BLaER1 treated with 17β-estradiol and CSF1 and Interleukin-3, amounts not matched to agents 10 nM and 100 nM (cell line): ENCODE data around the gene PAPPA.

Experiments used
- H3K27ac ChIP-seq, 11 experiments: shearing (Covaris generic); formaldehyde crosslinking; 2 replicates each; pipeline ENCODE4 v1.8.1; 2022
- H3K27me3 ChIP-seq, 11 experiments: shearing (Covaris generic); formaldehyde crosslinking; 2 replicates each; pipeline ENCODE4 v1.8.1; 2022
- H3K36me3 ChIP-seq, 11 experiments: shearing (Covaris generic); formaldehyde crosslinking; 2 replicates each; pipeline ENCODE4 v1.8.1; 2022
- H3K4me1 ChIP-seq, 10 experiments: shearing (Covaris generic); formaldehyde crosslinking; 2 replicates each; pipeline ENCODE4 v1.8.1; 2022
- H3K4me2 ChIP-seq, 11 experiments: shearing (Covaris generic); formaldehyde crosslinking; 2 replicates each; pipeline ENCODE4 v1.8.1; 2022
- H3K4me3 ChIP-seq, 10 experiments: shearing (Covaris generic); formaldehyde crosslinking; 2 replicates each; pipeline ENCODE4 v1.8.1; 2022
- H3K9ac ChIP-seq, 11 experiments: shearing (Covaris generic); formaldehyde crosslinking; 2 replicates each; pipeline ENCODE4 v1.8.1; 2022
- H3K9me3 ChIP-seq, 11 experiments: shearing (Covaris generic); formaldehyde crosslinking; replicated peaks in 1 of 11; 2 replicates each; pipeline ENCODE4 v1.8.1; 2022
- H4K20me1 ChIP-seq, 11 experiments: shearing (Covaris generic); formaldehyde crosslinking; 2 replicates each; pipeline ENCODE4 v1.8.1; 2022
- Cebpa-rat ChIP-seq, 11 experiments: shearing (Covaris generic); IDR thresholded peaks; 2 replicates each; pipeline ENCODE4 v1.8.1; 2022

Gene PAPPA

DNA sequence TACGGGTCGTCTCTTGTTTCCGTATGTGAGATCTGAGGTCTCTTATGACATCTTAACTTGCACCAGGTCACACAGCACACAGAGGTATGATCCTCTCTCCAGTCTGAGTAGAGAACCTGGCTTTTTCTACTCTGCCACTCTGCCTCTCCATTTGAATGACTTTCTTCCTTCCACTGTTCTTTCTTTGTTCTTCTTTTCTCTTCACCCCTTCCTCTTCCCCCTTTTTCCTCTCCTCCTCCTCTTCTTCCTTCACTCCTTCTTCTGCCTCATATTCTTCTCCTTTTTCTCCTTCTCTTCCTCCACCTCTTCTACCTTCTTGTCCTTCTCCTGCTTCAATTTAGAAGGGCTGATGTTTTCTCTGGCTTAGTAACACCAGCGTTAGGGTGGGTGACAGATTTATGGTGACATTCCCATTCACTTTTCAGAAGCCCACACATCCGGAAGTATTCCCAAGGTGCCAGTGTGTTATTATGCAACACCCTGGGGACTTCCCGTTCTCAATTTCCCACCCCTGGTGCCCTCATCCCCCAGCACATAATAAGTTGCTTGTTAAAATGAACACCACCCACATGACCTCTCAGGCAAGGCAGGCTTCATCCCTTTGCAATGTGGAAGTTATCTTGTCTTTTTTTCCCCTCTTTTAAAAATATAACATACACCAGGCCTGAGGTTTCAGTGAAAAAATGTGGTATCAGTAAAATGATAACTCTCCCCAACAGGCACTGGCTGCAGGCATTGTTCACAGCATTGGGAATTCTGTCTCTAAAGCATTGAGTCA is 122.0 kb downstream of the PAPPA start:
- no peaks in the 10 kb centered on the region for H3K27me3 ChIP-seq
- H3K36me3 ChIP-seq: no peaks in the 10 kb centered on the region
- no peaks in the 10 kb centered on the region for H4K20me1 ChIP-seq
- peak overlapping the region in 7 of 11 experiments; percentile 21 to 51 (median 33); a peak in 9 of 22 replicates for H3K4me2 ChIP-seq
- peaks cover 0 to 13% (median 7%) of the 10 kb centered on the region in 10 experiments; a peak in 9 of 20 replicates for H3K4me1 ChIP-seq
- no peak overlapping the region for H3K9ac ChIP-seq
- no peak overlapping the region for H3K4me3 ChIP-seq
- H3K27ac ChIP-seq: no peak overlapping the region
- no peak for TF ChIP-seq Cebpa-rat (IDR thresholded peaks at IDR 0.05)
- H3K9me3 ChIP-seq: no peaks in the 10 kb centered on the region

DNA sequence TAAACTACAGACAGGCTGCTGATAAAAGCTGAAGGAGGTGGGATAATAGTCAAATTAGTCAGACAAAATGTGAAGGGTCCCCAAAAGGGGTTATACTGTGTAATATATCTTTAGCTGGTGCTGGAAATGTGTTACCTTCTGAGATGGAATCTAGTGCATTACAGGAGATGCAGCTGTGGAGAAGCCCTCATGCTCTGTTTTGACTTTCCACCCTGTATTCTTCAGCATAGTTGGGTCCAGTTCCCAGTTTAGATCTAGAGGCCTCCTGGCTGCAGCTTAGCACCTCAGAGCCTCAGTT is 122.6 kb downstream of the PAPPA start:
- TF ChIP-seq Cebpa-rat (IDR thresholded peaks at IDR 0.05): no peak

DNA sequence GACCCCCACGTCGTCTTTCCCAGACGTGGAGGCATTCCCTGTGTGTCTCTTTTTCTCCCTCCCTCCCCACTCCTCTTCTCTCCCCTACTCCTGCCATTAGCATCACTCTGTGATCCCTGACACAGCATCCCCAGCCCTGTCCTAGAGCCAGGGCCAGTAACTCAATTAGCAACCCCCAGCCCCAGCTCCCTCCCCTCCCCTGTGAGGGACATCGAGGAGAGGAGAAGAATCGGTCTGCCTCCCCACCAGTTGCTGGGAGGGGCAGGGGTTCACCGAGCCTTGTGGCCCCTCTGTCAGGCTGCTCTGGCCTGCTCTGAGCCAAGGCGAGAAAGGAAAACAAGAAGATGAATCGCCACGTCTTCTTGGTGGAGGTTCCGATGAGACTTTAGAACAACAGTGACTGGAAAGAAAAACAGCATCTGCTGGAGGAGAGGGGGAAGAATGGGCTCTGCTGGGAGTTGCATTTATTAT is 123.1 kb downstream of the PAPPA start:
- Histone ChIP-seq H3K4me2 (no peak overlapping the region), H3K36me3 (no peaks in the 10 kb centered on the region), H3K9me3 (no peaks in the 10 kb centered on the region), H4K20me1 (no peaks in the 10 kb centered on the region), H3K27me3 (no peaks in the 10 kb centered on the region), H3K27ac (no peak overlapping the region), H3K4me1 (peaks cover 0 to 13% (median 7%) of the 10 kb centered on the region in 10 experiments; a peak in 9 of 20 replicates), H3K4me3 (no peak overlapping the region), H3K9ac (no peak overlapping the region)
- no peak for TF ChIP-seq Cebpa-rat (IDR thresholded peaks at IDR 0.05)

More for the DNA sequence above, 122.6 kb downstream of the PAPPA start:
- Histone ChIP-seq H3K4me1 (peaks cover 0 to 13% (median 7%) of the 10 kb centered on the region in 10 experiments; a peak in 9 of 20 replicates), H3K27ac (no peak overlapping the region), H3K4me2 (peak overlapping the region in 1 of 11 experiments; percentile 50; a peak in 1 of 22 replicates), H4K20me1 (no peaks in the 10 kb centered on the region), H3K36me3 (no peaks in the 10 kb centered on the region), H3K9me3 (no peaks in the 10 kb centered on the region), H3K4me3 (no peak overlapping the region), H3K9ac (no peak overlapping the region), H3K27me3 (no peaks in the 10 kb centered on the region)

DNA sequence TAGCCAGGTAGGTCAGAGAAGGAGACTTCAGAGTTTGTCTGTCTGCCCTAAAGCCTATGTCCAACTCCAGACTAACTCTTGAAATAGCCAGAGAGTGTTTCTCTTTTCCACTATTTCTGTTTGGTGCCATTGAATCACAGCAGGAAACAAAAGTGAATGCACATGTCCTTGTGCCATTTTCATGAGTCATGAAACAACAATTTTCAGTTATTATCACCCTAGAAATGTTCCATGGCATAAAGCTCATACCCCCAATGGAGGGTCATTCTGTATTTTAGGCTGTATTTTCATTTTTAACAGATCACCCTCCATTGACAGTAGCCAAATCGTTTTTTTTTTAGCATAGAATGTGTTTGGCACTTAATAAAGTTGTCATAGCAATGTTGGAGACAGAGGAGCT is 124.7 kb downstream of the PAPPA start:
- H3K4me1 ChIP-seq: peaks cover 0 to 13% (median 7%) of the 10 kb centered on the region in 10 experiments; a peak in 9 of 20 replicates
- H3K9me3 ChIP-seq: no peaks in the 10 kb centered on the region
- H3K9ac ChIP-seq: no peak overlapping the region
- H3K4me3 ChIP-seq: no peak overlapping the region
- H3K36me3 ChIP-seq: no peaks in the 10 kb centered on the region
- no peaks in the 10 kb centered on the region for H3K27me3 ChIP-seq
- H3K4me2 ChIP-seq: no peak overlapping the region
- no peak overlapping the region for H3K27ac ChIP-seq
- no peaks in the 10 kb centered on the region for H4K20me1 ChIP-seq
- no peak for TF ChIP-seq Cebpa-rat (IDR thresholded peaks at IDR 0.05)

DNA sequence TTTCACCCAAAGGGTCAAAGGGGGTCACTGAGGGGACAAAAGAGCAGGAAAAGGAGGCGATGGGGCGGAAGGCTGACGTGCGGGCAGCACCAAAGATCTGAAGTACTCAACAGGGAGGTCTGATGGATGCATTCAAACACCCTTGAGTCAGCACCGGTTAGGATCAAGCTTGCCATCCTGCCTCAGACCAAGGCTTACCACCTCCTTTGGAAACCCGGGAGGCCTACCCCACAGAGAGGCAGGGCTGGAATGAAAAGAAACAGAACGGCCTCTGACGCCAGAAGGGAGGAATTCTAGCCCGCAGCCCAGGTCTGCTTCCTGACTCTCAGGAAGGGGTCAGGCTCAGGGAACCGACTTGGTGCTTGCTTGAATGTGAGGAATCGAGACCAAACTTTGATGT is 125.6 kb downstream of the PAPPA start:
- no peak overlapping the region for H3K9ac ChIP-seq
- no peaks in the 10 kb centered on the region for H3K36me3 ChIP-seq
- no peak overlapping the region for H3K27ac ChIP-seq
- TF ChIP-seq Cebpa-rat (IDR thresholded peaks at IDR 0.05): no peak
- H4K20me1 ChIP-seq: no peaks in the 10 kb centered on the region
- no peaks in the 10 kb centered on the region for H3K9me3 ChIP-seq
- H3K27me3 ChIP-seq: no peaks in the 10 kb centered on the region
- H3K4me1 ChIP-seq: peaks cover 0 to 13% (median 7%) of the 10 kb centered on the region in 10 experiments; a peak in 9 of 20 replicates
- H3K4me3 ChIP-seq: no peak overlapping the region
- no peak overlapping the region for H3K4me2 ChIP-seq

DNA sequence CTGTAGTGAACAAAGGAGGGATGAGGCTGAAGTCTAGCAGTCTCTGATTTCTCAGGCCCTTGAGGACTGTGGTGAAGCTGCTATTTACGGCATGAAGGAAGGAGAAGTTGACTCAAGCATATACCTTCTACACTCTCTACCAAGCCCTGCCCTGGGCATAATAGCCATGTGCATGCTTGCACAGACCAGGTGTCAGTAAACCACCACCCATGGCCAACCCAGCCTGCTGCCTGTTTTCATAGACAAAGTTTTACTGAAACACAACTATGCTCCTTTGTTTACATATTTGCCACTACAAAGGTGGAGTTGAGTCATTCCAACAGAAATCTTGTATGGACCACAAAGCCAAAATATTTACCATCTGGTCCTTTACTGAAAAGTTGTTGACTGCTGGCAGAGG is 126.9 kb downstream of the PAPPA start:
- no peak overlapping the region for H3K4me3 ChIP-seq
- no peaks in the 10 kb centered on the region for H3K27me3 ChIP-seq
- H3K9ac ChIP-seq: no peak overlapping the region
- no peaks in the 10 kb centered on the region for H3K36me3 ChIP-seq
- no peaks in the 10 kb centered on the region for H4K20me1 ChIP-seq
- no peak for TF ChIP-seq Cebpa-rat (IDR thresholded peaks at IDR 0.05)
- H3K27ac ChIP-seq: no peak overlapping the region
- H3K4me2 ChIP-seq: no peak overlapping the region
- peaks cover 0 to 5% (median 4%) of the 10 kb centered on the region in 10 experiments; a peak in 9 of 20 replicates for H3K4me1 ChIP-seq
- H3K9me3 ChIP-seq: no peaks in the 10 kb centered on the region

DNA sequence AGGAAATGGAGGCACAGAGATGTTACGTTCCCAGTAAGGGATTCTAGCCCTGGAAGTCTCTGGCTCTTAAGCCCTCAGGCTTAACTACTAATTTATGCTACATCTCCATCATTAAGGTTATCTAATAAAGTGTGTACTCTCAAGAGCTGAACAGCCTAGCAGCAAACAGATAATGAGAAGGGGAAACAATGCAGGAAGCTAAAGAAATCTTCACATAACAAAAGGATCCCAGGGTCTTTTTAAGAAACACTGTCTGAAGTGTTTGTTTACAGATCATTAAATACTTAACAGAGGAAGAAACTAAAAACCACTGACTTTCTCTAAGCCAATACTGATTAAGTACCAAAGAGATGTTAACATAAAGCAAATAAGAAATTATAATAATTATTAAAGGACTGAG is 129.0 kb downstream of the PAPPA start:
- no peak for TF ChIP-seq Cebpa-rat (IDR thresholded peaks at IDR 0.05)
- H3K36me3 ChIP-seq: no peaks in the 10 kb centered on the region
- no peaks in the 10 kb centered on the region for H3K4me1 ChIP-seq
- H3K9me3 ChIP-seq: no peaks in the 10 kb centered on the region
- H3K27me3 ChIP-seq: no peaks in the 10 kb centered on the region
- H3K4me3 ChIP-seq: no peak overlapping the region
- H3K4me2 ChIP-seq: no peak overlapping the region
- no peaks in the 10 kb centered on the region for H4K20me1 ChIP-seq
- H3K9ac ChIP-seq: no peak overlapping the region
- H3K27ac ChIP-seq: no peak overlapping the region

DNA sequence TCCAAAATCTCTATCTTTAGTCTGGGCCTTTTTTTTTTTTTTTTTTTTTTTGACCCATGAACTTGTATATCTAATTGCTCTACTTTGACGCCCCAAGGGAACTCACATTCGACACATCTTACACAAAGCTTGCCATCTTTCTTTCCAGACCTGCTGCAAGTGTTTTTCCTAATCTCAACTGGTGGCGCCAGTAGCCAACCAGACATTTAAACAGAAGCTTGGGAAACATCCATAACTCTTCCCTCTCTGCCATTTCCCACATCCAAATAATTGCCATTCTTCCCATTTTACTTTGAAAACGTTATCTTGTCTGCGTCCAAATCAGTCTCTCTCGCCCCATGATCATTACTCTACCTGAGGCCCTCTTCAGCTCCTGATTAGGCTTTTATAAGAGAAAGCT is 130.9 kb downstream of the PAPPA start:
- TF ChIP-seq Cebpa-rat (IDR thresholded peaks at IDR 0.05): no peak
- no peaks in the 10 kb centered on the region for H3K27me3 ChIP-seq
- no peaks in the 10 kb centered on the region for H4K20me1 ChIP-seq
- H3K4me2 ChIP-seq: no peak overlapping the region
- no peak overlapping the region for H3K27ac ChIP-seq
- no peaks in the 10 kb centered on the region for H3K36me3 ChIP-seq
- H3K4me3 ChIP-seq: no peak overlapping the region
- H3K9ac ChIP-seq: no peak overlapping the region
- H3K9me3 ChIP-seq: no peaks in the 10 kb centered on the region
- no peaks in the 10 kb centered on the region for H3K4me1 ChIP-seq

DNA sequence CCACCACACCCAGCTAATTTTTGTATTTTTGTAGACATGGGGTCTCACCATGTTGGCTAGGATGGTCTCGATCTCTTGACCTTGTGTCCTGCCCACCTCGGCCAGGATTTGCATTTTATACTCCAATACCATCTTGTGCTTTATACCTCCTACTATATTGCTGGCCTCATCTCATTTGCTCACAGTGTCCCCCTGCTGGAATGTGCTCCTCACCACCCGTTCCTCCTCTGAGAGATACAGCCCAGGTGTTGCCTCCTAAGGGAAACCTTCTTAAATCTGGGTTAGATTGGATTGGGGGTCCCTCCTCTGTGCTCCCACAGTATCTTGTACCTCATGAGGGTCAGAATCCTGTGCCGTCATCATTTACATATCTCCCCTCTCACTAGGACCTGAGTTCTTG is 131.7 kb downstream of the PAPPA start:
- H3K9ac ChIP-seq: no peak overlapping the region
- no peak overlapping the region for H3K4me3 ChIP-seq
- no peak for TF ChIP-seq Cebpa-rat (IDR thresholded peaks at IDR 0.05)
- no peaks in the 10 kb centered on the region for H3K9me3 ChIP-seq
- H3K27me3 ChIP-seq: no peaks in the 10 kb centered on the region
- H3K27ac ChIP-seq: no peak overlapping the region
- H3K36me3 ChIP-seq: no peaks in the 10 kb centered on the region
- no peaks in the 10 kb centered on the region for H3K4me1 ChIP-seq
- H3K4me2 ChIP-seq: no peak overlapping the region
- no peaks in the 10 kb centered on the region for H4K20me1 ChIP-seq

DNA sequence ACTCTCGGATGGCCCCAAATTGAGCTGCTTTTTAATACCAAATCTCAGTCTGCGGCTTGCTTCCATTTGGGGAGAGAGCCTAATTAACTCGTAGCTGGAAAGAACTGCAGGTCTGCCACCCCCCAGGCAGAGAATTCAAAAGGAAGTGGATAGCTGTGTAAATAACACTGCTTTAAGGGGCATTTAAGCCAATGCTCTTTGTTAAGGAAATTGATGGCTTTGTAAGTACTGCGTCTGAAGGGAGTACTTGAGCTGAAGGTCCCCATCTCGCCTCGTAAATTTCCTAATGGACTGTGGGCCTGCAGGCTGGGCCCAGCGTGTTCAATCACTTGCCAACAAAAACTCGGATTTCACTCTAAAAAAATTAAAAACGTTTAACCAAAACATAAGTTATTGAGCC is 132.7 kb downstream of the PAPPA start:
- no peaks in the 10 kb centered on the region for H4K20me1 ChIP-seq
- no peaks in the 10 kb centered on the region for H3K27me3 ChIP-seq
- no peak overlapping the region for H3K27ac ChIP-seq
- TF ChIP-seq Cebpa-rat (IDR thresholded peaks at IDR 0.05): no peak
- H3K9ac ChIP-seq: no peak overlapping the region
- no peaks in the 10 kb centered on the region for H3K4me1 ChIP-seq
- no peak overlapping the region for H3K4me3 ChIP-seq
- H3K9me3 ChIP-seq: no peaks in the 10 kb centered on the region
- no peak overlapping the region for H3K4me2 ChIP-seq
- H3K36me3 ChIP-seq: no peaks in the 10 kb centered on the region
